Measurements from ENCODE around the gene ELK4.

Gene ELK4

DNA sequence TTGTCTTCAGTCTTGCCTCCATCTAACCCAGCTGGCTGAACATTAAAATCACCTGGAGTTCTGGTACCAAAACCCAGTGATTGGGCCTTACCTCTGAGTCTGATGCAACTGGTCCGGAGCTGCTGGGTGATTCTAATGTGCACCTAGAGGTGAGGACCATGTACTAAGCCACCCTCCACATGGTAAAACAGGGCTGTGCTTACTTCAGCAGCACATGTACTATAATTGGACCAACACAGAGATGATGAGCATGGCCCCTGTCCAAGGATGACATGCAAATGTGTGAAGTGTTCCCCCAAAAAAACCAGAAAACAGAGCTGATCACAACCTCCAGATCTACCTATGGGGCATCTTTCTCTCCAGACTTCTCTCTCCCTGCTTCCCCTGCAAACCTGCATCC lies 37.0 kb downstream of the ELK4 start:
- DNase-seq, result no peak

DNA sequence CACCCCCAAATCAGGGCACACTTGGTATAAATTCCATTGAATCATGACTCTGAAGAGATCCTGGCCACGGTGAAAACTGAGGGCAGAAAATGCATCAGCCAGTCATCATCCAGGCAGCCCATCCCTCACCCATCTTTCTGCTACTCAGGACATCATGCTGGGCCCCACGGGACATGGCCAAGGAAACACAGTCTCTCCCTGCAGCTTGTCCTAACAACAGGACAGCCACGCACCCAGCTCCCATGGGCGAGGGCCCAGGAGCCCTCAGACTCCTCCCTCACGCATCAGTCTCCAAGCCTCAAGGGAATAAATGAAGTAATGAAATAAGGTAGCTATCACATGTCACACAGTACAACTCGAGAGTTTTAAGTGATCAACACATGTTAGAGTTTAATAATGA lies 37.8 kb downstream of the ELK4 start:
- DNase-seq, result no peak

DNA sequence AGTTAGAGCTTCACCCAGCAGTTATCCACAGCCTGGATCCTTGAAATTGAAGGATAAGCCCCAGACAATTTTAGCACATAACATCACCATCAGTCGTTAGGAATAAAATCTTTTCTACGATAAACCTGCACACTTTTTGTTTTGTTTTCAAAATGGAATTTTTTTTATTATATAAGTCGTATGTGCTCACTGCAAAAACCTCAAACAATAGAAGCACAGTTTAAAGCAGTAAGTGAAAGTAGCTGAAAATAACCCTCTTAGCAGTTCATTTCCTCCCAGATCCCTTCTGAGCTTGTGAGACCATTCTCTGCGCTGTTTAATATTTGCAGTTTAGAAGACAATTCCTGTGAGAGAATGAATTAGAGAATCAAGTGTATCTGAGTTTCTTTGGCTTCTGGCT lies 38.3 kb downstream of the ELK4 start:
- DNase-seq, result no peak

DNA sequence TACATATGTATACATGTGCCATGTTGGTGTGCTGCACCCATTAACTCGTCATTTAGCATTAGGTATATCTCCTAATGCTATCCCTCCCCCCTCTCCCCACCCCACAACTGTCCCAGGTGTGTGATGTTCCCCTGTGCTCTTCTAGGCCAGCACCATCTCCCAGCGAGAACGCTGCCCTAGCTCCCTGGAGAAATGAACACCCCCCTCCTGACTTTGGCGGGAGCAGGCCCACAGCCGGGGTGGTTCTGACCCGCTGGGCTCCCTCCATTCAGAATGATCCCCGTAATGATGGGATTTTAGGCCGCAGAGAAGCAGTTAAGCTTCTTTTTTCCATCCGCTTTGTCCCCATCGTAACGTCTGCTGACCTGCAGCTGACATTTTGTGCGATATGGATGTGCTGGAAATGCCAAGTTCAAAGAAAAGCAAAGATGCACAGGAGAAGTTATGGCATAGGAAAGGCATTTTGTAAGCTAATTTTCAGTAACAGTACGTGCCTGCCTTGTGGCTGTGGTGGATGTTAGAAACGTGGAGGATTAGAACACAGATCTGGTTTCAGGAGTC lies 39.3 kb downstream of the ELK4 start:
- no peak for DNase-seq

DNA sequence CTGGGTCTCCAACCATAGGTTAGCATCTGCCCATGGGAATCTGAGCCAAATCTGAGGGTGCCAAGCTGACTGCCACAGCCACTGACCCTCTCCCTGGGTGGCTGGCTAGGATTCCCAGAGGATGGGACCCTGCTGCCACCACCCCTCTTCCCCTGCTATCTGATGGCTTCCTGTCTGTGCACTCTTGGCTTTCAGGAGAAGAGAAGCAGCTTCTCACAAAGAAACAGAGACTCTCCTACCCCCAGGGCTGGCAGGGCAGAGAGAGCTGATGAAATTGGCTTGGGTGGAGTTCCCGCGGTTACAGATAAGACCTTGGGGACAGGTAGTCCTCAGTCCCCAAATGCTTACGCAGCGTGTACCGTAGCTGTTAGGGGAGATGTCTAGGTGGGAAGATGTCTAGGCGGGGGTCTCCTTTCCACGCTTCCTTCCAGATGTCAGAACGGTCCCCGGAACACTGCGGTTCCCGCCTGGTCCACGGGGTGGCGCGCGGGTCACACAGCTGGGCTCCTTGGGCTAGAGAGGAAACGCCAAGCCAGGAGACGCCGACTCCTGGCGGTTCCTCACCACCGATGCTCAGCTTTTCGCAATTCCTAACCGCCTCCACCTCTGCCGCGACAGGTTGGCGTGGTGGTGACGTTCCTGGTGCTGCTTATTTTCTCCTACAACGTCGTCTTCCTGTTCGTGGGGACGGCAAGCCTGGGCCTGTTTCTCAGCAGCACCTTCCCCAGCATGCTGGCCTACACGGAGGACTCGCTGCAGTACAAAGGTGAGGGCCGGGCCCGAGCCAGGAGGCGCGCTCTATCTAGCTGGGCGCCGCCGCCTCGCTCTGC lies 40.1 kb downstream of the ELK4 start:
- DNase-seq, result peak; percentile 81 to 88

DNA sequence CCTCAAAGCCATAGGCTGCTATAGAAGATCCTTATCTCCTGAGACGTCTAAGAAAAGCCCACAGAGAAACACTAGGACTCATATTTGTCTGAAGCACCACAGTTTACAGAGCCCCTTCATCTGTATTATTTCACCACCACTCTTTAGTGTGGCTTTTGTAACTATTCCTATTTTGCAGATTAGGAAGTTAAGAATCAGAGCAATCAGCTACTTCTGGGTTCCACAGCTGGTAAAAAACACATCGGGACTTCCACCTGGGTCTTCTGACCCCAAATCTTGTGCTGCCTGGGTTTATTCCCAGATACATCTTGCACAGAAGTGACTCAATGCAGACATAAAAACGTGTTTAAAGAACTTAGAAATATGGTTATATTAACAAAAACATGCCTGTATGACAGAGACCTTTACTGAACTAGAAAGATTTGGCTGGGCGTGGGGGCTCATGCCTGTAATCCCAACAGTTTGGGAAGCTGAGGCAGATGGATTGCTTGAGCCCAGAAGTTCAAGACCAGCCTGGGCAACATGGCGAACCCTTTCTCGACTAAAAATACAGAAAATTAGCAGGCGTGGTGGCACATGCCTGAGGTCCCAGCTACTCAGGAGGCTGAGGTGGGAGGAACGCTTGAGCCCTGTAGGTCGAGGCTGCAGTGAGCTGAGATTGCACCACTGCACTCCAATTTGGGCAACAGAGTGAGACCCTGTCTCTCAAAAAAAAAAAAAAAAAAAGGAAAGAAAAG lies 40.9 kb downstream of the ELK4 start:
- no peak for DNase-seq

DNA sequence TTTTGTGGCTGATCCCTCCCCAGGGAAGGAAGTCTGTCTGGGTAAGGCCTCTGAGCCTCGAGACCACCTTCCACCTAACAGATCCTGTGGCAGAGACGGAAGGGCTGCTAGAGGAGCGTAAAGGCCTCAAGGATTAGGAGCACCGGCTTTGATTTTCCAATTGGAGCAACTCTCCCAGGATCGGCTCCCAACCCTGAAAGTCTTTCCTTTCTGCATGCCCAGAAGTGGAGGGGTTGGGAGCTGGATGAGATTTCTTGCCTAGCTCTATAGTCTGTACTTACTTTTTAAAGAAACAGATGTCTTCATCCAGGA lies 41.4 kb downstream of the ELK4 start:
- DNase-seq, result no peak

DNA sequence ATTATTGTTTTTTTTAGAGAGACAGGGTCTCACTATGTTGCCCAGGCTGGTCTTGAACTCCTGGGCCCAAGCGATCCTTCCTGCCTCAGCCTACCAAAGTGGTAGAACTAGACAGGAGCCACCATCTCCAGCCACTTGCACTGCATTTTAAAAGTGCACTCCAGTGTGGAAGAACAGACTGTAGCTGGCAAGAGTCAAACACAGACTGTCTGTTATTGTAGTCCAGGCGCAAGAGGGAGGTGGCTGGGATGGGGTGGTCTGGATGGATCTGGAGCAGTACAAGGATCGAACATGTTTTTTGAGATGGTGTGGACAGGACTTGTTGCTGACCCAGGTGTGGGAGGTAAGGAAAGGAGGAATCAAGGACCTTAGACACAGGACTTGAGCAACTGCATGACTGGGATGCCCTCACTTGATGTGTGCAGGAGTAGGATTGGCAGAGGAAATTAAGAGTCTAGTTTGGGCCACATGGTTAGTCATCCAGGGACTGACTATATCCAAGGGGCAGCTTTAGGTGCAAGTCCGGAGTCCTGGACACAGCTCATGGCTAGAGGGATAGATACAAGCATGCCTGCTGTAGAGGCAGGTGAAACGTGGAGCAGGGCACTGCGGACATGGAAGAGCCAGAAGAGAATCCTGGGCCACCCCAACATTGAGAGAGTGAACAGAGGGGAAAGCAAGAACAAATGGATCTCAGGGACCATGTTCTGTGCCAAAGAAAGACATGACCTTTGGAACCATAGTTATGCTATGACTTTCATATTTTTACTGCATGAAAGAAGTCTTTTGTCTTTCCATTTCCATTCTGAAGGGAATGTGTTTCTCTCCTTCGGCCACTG lies 42.0 kb downstream of the ELK4 start:
- DNase-seq, result no peak

DNA sequence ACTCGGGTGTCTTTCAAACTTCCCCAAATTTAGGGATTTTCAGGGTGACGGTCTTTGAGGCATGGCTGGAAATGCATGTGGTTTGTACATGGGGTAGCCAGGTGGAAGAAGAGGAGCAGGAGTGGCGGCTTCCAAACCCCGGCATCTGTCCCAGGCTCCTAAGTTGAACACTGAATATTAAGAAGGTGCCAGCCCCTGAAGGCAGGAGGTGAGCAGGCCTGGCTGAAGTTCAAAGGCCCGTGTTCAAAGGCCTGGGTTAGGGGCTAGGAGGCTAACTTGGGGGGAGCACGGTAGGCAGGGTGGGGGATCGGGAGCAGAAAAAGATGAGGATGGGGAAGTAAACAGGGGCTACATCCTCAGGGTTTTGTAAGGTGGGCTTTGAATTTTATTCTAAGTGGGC lies 42.8 kb downstream of the ELK4 start:
- no peak for DNase-seq

DNA sequence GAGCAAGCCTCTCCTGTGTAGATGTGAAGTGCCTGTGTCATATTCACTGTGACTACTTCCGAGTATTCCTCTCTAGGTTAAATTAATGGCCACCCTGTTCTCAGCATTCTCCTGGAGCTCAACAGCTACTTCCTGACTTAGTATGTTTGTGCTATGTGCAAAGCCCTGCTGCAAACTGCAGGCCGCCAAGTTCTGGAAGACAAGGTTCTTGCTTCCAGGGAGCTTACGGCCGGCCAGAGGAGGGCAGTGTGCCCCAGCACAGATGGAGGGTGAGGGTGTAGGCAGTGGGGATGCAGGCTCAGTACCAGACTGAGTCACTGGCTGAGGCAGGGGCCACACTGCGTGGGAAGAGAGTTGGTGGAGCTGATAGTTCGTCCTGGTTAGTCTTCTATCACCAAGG lies 43.2 kb downstream of the ELK4 start:
- DNase-seq, result peak in 1 of 2 experiments; percentile 9

DNA sequence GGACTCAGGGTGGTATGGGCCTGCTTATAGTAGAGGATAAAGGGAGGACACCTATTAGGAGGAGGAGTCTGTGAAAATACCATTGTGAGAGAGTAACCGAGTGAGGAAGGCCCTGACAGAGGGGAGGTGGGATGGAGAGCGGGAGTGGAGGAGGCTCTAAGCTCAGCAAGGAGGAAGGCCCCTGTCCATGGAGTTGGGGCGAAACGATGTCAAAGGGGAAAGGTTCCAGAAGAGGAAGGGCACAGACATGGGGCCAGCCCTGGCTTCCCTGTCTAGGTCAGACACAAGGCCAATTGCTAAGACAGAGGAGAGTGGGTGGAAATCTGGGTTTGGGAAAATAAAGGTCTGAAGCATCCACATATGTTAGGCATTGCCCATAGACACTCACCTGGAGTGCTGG lies 44.2 kb downstream of the ELK4 start:
- no peak for DNase-seq

DNA sequence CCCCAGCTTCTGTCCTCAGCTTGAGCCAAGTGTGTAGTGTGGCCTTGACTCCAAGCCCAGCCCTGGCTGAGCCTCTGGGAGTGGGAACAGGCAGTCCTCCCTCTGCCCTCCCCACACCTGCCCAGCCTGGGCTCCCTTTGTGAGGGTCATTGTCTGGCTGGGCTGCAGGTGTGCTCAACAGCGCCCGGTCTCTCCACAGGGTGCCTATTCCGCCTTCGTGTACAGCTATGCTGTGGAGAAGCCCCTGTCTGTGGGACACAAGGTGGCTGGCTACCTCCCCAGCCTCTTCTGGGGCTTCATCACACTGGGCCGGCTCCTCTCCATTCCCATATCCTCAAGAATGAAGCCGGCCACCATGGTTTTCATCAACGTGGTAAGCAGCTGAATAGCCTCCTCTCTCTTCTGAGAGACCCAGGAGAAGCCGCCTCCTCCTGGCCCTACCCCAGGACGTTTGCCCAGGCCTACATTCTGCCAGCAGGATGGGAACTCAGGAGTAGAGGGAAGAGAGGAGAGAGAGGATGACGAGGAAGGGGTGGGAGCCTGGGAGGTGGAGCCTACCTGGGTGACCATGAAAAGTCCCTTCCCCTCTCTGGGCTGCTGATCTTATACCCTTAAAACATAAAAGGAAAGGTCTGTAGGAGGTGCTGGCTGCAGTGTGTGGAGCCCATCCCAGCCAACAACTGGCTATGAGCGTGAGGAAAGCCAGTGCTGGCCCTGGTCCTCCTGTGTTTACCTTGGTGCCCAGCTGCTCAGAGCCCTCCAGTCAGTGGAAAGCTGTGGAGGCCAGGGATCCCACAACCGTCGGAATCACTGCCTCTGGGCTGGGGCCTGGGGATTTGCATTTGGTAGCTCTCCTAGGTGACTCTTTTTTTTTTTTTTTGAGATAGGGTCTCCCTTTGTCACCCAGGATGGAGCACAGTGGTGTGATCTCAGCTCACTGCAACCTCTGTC lies 45.7 kb downstream of the ELK4 start:
- no peak for DNase-seq

DNA sequence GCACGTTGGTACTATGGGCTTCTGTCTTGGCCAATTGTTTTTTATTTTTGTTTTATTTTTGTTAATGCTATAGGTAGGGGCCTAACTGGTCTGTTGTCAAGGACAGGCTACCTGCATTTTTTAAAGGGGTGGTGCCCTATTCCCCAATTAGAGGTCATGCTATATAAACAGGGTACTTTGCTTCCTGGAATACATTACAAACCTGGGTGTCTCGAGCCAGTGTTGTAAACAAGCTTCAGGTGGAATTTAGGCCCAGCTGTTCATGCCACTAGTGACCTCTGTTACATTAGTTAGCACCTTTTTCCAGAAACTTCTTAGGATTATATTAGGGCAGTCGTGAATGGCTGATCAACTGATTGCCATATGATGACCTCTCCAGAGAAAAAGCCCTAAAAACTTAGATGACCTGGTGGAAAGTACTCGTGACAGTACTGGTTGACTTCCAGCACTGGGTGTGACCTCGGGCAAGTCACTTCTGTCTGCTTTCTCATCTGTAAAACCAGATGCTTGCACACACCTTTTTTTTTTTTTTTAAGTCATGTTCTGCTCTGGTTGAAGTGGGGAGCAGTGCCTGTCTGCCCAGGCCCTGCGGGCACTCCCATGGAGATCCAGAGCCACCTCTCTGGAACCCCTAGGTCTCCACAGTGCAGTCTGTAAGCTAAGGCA lies 46.5 kb downstream of the ELK4 start:
- no peak for DNase-seq

DNA sequence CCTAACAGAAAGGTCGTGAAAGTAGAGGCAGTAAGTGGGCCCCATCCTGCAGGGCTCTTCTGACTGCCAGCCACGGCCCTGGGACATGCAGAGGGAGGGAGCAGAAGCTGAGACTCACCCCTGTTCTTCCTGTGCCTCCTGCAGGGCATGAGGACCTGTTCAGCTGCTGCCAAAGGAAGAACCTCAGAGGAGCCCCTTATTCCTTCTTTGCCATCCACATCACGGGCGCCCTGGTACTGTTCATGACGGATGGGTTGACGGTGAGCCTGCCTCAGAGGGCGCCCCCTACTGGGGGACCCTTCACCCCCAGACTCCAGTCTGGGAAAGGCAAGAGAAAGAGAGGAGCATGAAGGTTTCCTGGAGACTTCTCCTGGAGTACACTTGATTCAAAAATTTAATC lies 47.1 kb downstream of the ELK4 start:
- no peak for DNase-seq

DNA sequence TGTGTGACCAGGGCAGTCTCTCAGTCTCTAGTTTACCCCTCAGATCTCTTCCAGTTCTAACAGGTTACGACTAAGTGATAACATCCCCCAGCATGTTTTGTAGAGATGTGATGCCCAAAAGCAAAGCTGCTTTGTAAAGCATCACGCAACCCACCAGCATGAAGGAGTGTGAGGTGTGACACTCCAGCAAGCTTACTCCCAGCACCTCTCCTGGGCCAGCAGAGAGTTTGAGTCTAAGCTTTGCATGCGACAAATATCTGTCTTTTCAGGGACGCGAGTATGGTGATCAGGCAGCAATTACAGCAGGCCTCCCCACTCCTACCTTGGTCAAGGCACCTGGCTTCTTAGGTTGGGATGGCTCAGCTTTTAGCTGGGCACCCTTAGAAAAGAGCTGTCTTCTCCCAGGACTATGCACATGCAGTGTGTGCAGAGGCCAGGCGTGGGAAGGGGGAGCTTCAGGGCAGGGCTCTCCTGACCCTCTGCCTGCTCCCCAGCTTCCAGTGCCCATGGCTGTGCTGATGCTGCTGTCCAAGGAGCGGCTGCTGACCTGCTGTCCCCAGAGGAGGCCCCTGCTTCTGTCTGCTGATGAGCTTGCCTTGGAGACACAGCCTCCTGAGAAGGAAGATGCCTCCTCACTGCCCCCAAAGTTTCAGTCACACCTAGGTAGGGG lies 48.2 kb downstream of the ELK4 start:
- DNase-seq, result no peak

DNA sequence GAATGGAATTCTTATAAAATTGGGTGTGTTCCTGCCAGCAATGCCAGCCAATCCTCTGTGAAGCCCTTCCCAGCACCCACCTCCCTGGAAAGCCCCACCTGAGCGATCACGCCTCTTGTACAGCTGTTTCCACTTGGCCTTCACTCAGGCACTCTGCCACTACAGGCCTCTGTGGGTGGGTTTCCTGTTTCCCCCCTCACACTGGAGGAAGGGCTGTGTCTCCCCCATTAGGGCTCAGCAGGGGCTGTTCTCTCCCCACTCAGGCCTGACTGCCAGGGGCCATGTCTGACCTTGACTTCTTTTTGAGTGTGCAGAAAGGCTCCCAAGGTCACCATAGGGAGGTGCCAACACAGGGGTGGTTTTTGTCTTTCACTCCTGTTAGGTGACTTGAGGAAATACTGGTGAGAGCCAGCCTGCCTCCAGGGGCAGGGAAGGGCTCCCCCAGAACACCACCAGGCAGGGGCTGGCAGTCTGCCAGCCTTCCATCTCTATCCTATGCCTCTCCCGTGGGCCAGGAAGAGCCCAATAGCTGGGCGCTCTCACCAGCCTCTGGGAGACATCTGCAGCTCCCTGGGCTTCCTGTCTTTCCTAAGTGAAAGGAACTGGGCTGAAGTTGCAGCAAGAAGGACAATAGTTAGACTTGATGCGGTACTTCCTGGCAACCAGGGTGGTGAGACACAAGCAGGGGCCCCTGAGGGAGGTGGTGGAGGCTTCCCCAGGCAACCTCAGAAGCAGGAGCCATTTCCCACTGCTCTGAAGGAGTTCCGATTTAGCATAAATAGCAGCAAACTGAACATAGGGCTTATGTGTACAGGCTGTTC lies 49.1 kb downstream of the ELK4 start:
- no peak for DNase-seq

DNA sequence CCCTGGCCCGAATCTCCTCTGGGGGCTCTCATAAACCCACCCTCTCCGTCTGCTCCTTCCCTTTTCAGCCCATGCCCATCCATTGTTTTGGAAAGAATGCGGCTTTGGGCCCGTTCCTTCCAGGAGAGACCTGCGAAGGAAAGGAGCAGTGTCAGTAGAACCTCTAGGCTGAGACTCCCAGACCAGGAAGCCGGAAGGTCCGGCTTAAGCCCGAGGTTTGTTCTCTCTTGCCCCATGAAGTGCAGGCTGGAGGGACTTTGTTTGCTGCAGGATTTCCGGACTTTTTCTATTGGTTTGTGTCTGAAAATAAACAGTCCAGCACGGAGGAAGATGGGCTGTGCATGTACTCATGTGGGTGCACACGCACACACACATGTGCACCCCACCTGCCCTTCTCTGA lies 49.8 kb downstream of the ELK4 start:
- DNase-seq, result no peak

DNA sequence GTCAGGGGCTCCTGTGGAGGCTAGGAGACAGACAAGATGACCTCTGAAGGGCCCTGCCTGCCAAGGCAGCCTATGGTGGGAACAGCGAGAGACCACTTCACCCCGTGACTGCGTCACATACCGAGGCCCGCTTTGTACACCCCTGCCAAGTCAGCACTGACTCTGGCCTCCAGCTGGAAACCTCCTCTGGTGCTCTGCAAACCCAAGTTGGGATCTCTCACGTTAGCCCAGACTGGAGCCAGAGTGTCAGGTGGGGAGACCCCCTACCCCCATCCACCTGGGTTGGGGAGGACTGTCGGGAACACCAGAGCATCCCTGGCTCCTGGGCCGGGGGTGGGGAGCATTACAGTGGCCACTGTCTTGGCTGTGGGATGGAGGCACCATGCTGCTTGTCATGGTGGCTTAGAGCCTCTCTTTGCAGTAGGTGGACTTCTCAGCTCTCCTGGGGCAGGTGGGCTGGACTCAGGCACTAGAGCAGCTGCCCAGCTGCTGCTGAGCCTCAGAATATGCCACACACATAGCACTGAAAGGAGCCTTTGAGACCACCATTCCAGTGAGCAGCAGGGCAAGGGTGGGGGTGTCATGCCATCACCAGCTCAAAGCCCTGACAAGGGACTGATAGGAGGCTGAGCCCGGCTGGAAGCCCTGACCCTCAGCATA lies 50.4 kb downstream of the ELK4 start:
- DNase-seq, result no peak

DNA sequence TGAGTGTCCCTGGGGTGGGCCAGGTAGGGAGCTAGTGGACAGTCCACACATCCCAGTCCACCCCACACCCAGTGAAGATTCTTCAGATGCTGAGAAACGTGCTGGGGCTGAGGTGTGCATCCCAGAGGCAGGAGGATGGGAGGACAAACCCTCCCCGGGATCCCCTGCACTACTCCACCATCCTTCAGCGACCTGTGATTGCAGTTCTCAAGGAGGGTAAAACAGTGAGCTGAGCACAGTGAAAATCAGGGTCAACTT lies 51.0 kb downstream of the ELK4 start:
- DNase-seq, result no peak

Measured in stimulated activated CD4-positive, alpha-beta T cell treated with anti-CD3 and anti-CD28 coated beads, Interleukin-4, amount 100 ng/mL, for 4 hours (primary cell).